Measurements from ENCODE around the gene ARL9. TPM values are rescaled to one million over a fixed set of nuclear protein-coding genes. Genes with fewer than 3 reads are reported as not detected.

Gene ARL9
- total RNA-seq (under 1 TPM in 1 of 5 donors, not detected in 4; 0.55 TPM), polyA plus RNA-seq (under 1 TPM in 2 of 3 donors, not detected in 1; 0.25 to 0.50 TPM)
- long read RNA-seq, donor 1, result 0 reads
- long read RNA-seq, donor 2, result 0 reads
- long read RNA-seq, donor 3, result 0 reads
- long read RNA-seq, donor 4, result 0 reads
- long read RNA-seq, donor 5, result 0 reads
- long read RNA-seq, donor 6, result 0 reads
- long read RNA-seq, donor 7, partial matches to known transcripts, result 0 of 1 reads
- long read RNA-seq, donor 7, other reads (novel, unspliced or antisense), result 0 of 1 reads
- long read RNA-seq, donor 8, result 0 reads
- long read RNA-seq, donor 9, result 0 reads
- long read RNA-seq, donor 10, result 0 reads

GRCh38 chr4:56505269-56506130 lies at the start of gene ARL9:
Gene ARL9 (plus strand): TSS chr4:56505791. CDS start chr4:56505863, 72 bp downstream.
- intact Hi-C loops (cut with DNase I; ENCODE audit: low total_unique reads), result no loop called here
- TF ChIP-seq POLR2A (IDR thresholded peaks at IDR 0.05), result no peak
- TF ChIP-seq POLR2AphosphoS5 (IDR thresholded peaks at IDR 0.05), result peak in 1 of 3 donors; percentile 52
- no peaks in the 10 kb centered on the region for H3K27me3 ChIP-seq

GRCh38 chr4:56460085-56460484 lies 45.5 kb upstream of the ARL9 start:
- no peak overlapping the region for H3K4me3 ChIP-seq
- no peak overlapping the region for H3K27ac ChIP-seq
- intact Hi-C loops (cut with DNase I; ENCODE audit: low total_unique reads), result no loop called here
- no peak for DNase-seq
- H3K4me1 ChIP-seq, result peaks cover 2 to 13% (median 7%) of the 10 kb centered on the region in 4 donors
- WGBS, 5 donors, result 76 to 87% (median 81%) methylated on average over 3 of the region's 3 CpGs
- H3K9me3 ChIP-seq, result no peaks in the 10 kb centered on the region
- no peaks in the 10 kb centered on the region for H3K27me3 ChIP-seq
- peaks cover 7 to 73% (median 59%) of the 10 kb centered on the region in 4 donors for H3K36me3 ChIP-seq
- TF ChIP-seq POLR2AphosphoS5 (IDR thresholded peaks at IDR 0.05), result no peak
- no peak for TF ChIP-seq EP300 (IDR thresholded peaks at IDR 0.05)
- no peak for TF ChIP-seq CTCF (IDR thresholded peaks at IDR 0.05)
- no peak for TF ChIP-seq POLR2A (IDR thresholded peaks at IDR 0.05)

More at GRCh38 chr4:56505269-56506130, at the start of gene ARL9:
- Histone ChIP-seq H3K9me3 (no peaks in the 10 kb centered on the region), H3K27ac (peak within 1 kb of the TSS in 4 of 5 donors; percentile 24 to 78 (median 52)), H3K36me3 (peaks cover 12 to 39% (median 29%) of the 10 kb centered on the region in 4 donors), H3K4me1 (peaks cover 8 to 17% (median 13%) of the 10 kb centered on the region in 4 donors), H3K4me3 (peak within 1 kb of the TSS; percentile 55 to 62 (median 60))
- WGBS, 5 donors, result 2 to 4% (median 3%) methylated on average over 51 to 56 of the region's 56 CpGs
- DNase-seq, result peak; percentile 70 to 88

GRCh38 chr4:56462157-56462556 lies 43.4 kb upstream of the ARL9 start:
- no peak for DNase-seq
- H3K4me1 ChIP-seq, result peaks cover 13 to 28% (median 20%) of the 10 kb centered on the region in 4 donors
- no peaks in the 10 kb centered on the region for H3K9me3 ChIP-seq
- H3K36me3 ChIP-seq, result peaks cover 7 to 56% (median 45%) of the 10 kb centered on the region in 4 donors
- intact Hi-C loops (cut with DNase I; ENCODE audit: low total_unique reads), result no loop called here
- no peak overlapping the region for H3K4me3 ChIP-seq
- no peaks in the 10 kb centered on the region for H3K27me3 ChIP-seq
- no peak for TF ChIP-seq CTCF (IDR thresholded peaks at IDR 0.05)
- no peak for TF ChIP-seq EP300 (IDR thresholded peaks at IDR 0.05)
- TF ChIP-seq POLR2AphosphoS5 (IDR thresholded peaks at IDR 0.05), result no peak
- TF ChIP-seq POLR2A (IDR thresholded peaks at IDR 0.05), result no peak
- no peak overlapping the region for H3K27ac ChIP-seq

- Histone ChIP-seq H3K27ac (no peak overlapping the region), H3K27me3 (no peaks in the 10 kb centered on the region), H3K4me1 (peaks cover 19 to 35% (median 26%) of the 10 kb centered on the region in 4 donors), H3K9me3 (no peaks in the 10 kb centered on the region), H3K36me3 (peaks cover 7 to 44% (median 39%) of the 10 kb centered on the region in 4 donors), H3K4me3 (no peak overlapping the region)
- TF ChIP-seq POLR2AphosphoS5 (IDR thresholded peaks at IDR 0.05) (no peak), CTCF (IDR thresholded peaks at IDR 0.05) (no peak), EP300 (IDR thresholded peaks at IDR 0.05) (no peak), POLR2A (IDR thresholded peaks at IDR 0.05) (no peak)
- no peak for DNase-seq
- 88 to 94% (median 92%) methylated on average over 5 of the region's 5 CpGs for WGBS, 5 donors
- intact Hi-C loops (cut with DNase I; ENCODE audit: low total_unique reads), result no loop called here
These were observed 41.9 kb upstream of the ARL9 start for GRCh38 chr4:56463711-56464110.
